ENCODE measurements around the gene FOXC1. TPM values are rescaled to one million over a fixed set of nuclear protein-coding genes. Genes with fewer than 3 reads are reported as not detected.

Gene FOXC1
- total and polyA plus RNA-seq, 9 of the 15 experiments (the other 6 are each of a cell fraction or from before 2014, with no cell fraction given), result not detected

DNA sequence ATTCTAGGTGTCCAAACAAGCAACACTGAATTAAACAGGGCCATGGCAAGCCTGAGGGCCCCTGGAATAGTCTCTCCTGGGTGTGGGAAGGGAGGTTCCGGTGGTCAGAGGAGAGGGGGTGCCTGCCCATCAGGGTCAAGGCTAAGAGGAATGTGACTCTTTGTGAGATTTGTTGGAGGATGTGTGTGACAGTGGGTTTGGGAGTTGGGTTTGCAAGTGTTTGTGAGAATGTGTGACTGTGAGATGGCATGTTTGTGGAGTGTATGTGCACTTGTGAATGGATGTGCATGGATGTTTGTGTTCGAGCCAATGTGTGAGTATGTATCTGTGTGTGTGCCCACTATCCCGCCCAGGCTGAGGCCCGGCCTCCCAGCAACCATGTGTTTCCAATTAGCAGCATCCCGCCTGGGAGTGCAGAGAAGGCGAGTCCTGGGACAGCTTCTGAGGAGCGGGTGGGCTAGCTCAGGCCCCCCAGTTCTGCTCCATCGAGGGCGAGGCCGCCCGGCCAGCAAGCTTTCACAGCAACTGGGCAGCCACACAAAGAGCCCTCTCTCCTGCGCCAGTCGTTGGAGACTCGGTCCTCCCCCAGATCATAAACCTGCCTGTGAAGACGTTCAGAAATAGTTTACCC is 12.6 kb downstream of the FOXC1 start (continued):
- TF ChIP-seq TOE1 (IDR thresholded peaks at IDR 0.05; ENCODE audit: borderline replicate concordance), result no peak
- no peak for TF ChIP-seq TOE1 (CRISPR knock-in tag; IDR thresholded peaks at IDR 0.05; ENCODE audit: borderline replicate concordance, low read depth)

- 2% methylated on average over 8 of the region's 8 CpGs for WGBS (ENCODE audit: insufficient coverage, low coverage, missing lambda C conversion rate)
- intact Hi-C loops (cut with micrococcal nuclease), result no loop called here
- ChIA-PET CTCF (ENCODE audit: low intra/inter-chr PET ratio) (no interaction called here), POLR2A (interaction anchor here (1.3 kb wide), 1 partner anchor 8 kb away, joined by 3 read pairs; no protein-coding TSS in a partner anchor)
- H3K9me1 ChIP-seq (ENCODE audit: control insufficient read depth, insufficient read depth, low read length), result no peaks in the 10 kb centered on the region
- no peaks in the 10 kb centered on the region for H3K36me3 ChIP-seq (ENCODE audit: control insufficient read depth, insufficient read depth, low read length)
- no peak for ATAC-seq
- no TSS peak for BruUV-seq (replicated peaks)
- H3K4me2 ChIP-seq (ENCODE audit: insufficient read depth, low read length), result no peak overlapping the region
- no peak for DNase-seq (ENCODE audit: extremely low read depth in 1 of 4, low spot score in 3 of 4)
- no peaks in the 10 kb centered on the region for H3K9me3 ChIP-seq (replicated peaks; ENCODE audit: control insufficient read depth, insufficient read depth, low read depth, low read length)
- peaks cover 0 to 4% of the 10 kb centered on the region in 2 experiments; a peak in 1 of 5 replicates for H3K4me1 ChIP-seq (replicated peaks in 1 of 2; ENCODE audit: control insufficient read depth in 2 of 2, insufficient read depth in 2 of 2, low read length in 2 of 2)
- H3K9ac ChIP-seq (ENCODE audit: insufficient read depth in 1 of 2, low read depth in 2 of 2, low read length in 2 of 2), result no peak overlapping the region
- no peak overlapping the region for H3K4me3 ChIP-seq
- H3K79me2 ChIP-seq (ENCODE audit: control insufficient read depth, insufficient read depth, low read length), result no peaks in the 10 kb centered on the region
- no peaks in the 10 kb centered on the region; the same call in 1 of the 2 replicates for H4K20me1 ChIP-seq (replicated peaks; ENCODE audit: control insufficient read depth, insufficient read depth, low read length)
- in situ Hi-C loops (cut with MboI), result no loop called here
- H2AFZ ChIP-seq (ENCODE audit: low read depth, low read length), result no peak overlapping the region
- H3K27me3 ChIP-seq (ENCODE audit: control insufficient read depth in 2 of 2, insufficient read depth in 2 of 2, low read length in 2 of 2), result peaks cover 36 to 74% of the 10 kb centered on the region in 2 experiments
- FAIRE-seq, result peak; percentile 32
- H3K27ac ChIP-seq (ENCODE audit: extremely low read depth, low read depth, low read length), result no peak overlapping the region
- TF ChIP-seq, protein P1, sequence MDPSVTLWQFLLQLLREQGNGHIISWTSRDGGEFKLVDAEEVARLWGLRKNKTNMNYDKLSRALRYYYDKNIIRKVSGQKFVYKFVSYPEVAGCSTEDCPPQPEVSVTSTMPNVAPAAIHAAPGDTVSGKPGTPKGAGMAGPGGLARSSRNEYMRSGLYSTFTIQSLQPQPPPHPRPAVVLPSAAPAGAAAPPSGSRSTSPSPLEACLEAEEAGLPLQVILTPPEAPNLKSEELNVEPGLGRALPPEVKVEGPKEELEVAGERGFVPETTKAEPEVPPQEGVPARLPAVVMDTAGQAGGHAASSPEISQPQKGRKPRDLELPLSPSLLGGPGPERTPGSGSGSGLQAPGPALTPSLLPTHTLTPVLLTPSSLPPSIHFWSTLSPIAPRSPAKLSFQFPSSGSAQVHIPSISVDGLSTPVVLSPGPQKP (CRISPR knock-in tag; IDR thresholded peaks at IDR 0.05), result no peak
- TF ChIP-seq E2F8 (IDR thresholded peaks at IDR 0.05; ENCODE audit: low read depth, partially characterized antibody) (no peak), SIN3A (IDR thresholded peaks at IDR 0.05; ENCODE audit: borderline replicate concordance in 2 of 2, control insufficient read depth in 1 of 2, low read depth in 2 of 2, low read length in 2 of 2) (no peak), CTCF (IDR thresholded peaks at IDR 0.05 in 2 of 3, conservative IDR thresholded peaks at IDR 0.05 in 1 of 3; ENCODE audit: insufficient read depth in 2 of 3, low read depth in 1 of 3, low read length in 3 of 3) (no peak), ETV1 (tag; conservative IDR thresholded peaks at IDR 0.05; ENCODE audit: low read depth) (no peak), ZSCAN29 (IDR thresholded peaks at IDR 0.05) (no peak), SP1 (CRISPR knock-in tag; IDR thresholded peaks at IDR 0.05) (no peak), MEF2A (IDR thresholded peaks at IDR 0.05; ENCODE audit: control insufficient read depth, low read depth, low read length) (no peak), ZNF134 (CRISPR knock-in tag; conservative IDR thresholded peaks at IDR 0.05) (no peak), NFYB (IDR thresholded peaks at IDR 0.05; ENCODE audit: extremely low read depth, insufficient read length) (no peak)
These were observed 13.4 kb downstream of the FOXC1 start for GRCh38 chr6:1622851-1623768.

Data from K562 (cell line).